AML-193 (cell line): ENCODE data around the gene HOXB5.

ENCODE experiments used
- DNase-seq, 2 experiments: peaks; one replicate each; lab custom pipeline; 2025; lab: John Stamatoyannopoulos, UW

Gene HOXB5

DNA sequence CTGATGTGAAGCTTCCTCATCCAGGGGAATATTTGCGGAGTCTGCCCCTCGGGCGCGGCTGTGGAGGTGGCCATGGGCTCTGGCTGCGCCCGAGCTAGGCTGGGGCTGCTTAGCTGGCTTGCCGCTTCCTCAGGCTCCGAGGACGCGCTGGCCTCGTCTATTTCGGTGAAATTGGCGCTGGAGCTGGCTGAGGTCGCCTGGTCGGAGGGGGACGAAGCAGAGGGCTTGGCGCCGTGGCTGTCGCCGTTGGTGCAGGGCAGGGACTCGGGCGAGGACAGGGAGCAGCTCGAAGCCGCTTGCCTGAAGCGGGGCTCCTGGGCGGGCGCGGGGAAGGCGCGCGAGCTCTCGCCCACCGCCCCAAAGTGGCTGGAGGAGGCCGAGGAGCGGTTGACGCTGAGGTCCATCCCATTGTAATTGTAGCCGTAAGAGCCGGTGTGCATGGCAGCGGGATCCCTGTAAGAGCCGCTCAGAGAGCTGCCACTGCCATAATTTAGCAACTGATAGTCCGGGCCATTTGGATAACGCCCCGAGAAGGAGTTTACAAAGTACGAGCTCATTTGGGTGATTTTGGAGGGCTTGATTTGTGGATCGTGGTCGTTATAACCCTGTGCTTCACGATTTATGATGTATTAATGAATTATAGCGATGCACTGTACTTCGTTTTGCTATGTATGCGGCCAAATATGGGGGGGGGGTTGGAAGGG lies at the start of gene HOXB5:
Gene HOXB5 (minus strand): TSS at position 654 of the 704 bp plus-strand sequence. CDS start 97 bp downstream, at position 557.
- DNase-seq = no peak

DNA sequence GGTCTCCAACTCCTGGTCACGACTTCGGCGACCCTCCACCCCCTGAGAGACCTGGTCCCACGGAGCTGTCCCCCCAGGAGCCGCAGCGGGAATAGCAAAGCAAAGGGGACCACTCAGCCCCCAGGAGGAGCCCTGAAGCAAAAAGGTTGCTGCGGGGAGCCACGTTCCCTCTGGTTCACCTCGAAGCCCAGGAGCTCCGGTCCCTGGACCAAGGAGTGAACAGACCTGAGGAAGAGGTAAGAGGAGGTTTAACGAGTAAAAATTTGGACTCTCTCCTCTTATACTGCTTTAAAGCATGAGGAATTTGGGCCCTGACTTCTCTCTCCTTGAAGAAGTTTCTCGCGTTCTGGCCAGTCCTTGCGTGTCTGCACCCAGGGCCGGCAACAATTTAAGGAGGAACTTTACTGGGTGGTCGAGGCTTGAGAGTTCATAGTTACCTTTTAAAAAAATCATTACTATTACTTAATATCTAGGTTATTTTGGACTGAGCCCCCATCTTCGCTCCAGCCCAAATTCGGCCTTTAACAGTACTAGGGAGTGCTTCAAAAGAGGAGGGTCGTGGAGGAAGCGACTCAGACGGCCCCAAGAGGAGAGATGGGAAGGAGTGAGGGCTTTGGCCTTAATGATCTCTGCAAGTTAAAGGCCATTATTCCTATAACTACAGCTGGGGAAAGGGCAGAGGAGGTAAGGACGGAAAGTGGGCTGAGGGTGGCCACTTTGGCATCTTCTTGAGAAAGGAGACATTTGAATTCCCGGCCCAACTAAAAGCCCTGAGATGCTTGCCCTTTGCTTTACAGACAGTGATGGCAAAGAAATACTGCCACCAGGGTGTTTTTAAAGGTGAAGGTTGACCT lies 49.5 kb upstream of the HOXB5 start:
- DNase-seq = no peak

DNA sequence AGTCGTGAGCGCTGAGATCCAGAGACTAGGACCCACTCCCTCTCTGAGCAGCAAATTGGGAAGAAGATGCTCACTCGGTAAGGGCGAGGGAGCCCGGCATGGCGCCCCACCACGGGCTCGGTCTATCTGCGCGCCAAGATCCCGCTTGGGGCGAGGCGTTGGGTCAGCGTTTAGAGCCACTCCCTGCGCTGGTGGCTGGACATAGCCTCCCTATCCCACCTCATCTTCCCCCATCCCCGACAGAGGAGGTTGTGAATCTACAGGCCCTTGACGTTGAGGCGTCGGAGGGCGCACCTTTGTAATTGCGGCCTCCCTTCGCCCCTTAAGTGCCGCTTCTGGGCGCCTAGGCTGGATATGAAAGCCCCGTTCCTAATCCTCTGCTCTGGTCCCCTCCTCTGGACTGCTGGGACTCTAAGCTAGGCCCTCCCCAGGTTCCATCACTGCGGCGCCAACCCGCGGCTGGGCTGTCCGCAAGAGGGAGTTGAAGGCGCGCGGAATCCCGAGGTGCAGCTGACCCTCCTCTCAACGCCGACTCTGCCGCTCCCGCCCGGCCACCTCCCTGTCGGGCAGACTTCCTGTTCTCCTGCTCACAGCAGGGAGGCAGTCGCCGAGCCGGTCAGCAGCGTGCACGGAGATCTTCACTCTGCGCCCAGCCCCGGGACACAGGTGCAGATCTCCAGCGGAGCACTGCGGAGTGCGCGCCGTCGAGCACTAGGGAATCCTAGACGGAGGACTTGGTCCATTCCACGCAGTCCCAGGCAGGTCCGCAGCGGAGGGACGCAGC lies 48.7 kb upstream of the HOXB5 start:
- no peak for DNase-seq

DNA sequence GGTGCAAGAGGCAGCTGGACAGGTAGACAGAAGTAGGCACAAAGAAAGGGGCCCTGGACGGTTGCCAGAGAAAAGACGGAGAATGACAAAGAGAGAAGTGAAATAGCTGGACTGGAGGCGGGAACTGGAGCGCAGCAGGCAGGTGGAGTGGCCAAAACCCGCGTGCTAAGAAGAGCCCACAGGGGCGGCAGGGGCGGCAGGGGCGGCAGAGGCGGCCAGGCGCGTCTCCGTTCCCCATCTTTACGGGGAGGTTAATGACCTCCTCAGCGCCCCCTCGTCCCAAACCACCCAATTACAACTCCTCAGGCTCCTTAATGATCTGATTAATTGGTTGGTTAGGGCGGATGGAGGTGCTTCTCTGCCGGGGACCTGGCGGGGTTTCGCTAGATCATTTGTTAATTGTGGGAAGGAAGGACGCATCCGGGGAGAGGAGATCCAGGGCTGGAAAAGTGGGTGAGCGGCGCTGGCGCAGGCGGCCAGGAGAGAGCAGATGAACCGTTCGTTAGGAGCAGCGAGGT lies 48.0 kb upstream of the HOXB5 start:
- DNase-seq = no peak

DNA sequence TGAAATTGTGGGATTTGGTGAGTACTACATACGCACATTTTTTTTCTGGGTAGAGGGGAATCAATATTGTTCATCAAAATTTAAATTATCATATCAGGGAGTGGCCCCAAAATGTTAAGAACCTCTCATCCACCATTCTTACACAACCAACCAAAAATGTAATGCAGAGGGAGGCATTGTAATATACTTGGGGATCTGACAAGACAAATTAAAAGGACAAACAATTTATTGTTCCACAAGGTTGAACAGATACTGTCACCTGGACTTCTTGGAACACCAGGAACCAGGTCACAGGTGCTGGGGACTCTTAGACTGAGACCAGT lies 47.2 kb upstream of the HOXB5 start:
- no peak for DNase-seq

DNA sequence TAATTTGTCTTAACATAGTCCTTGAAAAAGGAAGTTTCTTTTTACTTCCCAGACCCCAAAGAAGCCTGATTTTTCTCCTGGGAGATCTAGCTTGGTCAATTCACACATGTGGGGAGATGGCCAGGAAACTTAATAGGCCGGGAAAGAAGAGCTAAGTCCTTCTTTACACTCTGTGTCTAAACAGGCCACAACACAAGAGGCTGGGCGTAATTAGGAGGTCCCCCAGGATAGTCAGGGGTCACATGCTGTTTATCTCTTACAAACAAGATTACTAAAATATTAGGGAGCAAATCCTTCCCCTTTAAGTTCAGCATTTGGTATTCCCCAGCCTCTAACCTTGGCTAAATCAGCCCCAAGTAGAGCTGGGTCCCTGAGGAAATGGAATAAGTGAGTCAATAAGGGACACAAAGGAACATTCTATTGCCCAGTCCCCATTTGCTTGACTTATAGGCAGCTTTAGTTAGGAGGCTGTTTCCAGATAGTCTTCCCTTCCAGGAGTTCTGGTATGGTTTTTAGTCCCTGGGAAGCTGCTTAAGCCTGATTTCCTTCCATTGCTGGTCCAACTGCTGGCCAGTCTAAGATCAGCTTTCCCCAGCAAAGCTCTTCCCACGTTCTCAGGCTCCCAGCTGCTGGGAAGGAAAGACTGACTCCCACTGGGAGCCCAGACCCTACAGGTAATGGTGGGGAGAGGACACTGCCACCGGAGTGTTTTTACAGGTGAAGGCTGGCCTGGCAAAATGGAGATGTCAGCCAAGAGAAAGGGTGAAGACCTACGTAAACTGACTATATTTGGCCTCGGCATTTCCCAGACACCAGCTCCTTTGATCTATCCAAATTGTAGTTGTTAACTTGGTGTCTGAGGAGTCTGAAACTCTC lies 46.6 kb upstream of the HOXB5 start:
- no peak for DNase-seq

DNA sequence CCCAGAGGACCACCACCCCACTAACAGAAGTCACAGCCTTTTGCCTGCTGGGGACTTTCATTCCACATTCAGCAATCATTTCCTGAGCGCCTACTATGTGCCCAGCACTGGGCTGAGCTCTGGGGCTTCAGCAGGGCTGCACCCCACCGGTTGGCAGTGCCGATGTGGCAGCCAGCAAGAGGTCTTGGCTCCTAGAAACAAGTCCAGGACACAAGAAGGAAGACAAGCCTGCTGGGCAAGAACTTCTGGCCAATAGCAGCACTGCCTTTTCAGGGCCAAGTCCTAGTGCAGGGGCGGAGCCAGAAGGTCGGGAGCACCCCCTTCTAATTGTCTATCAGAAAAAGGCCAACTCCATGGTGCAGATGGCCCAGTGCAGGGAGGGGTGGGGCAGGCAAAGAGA lies 45.6 kb upstream of the HOXB5 start:
- no peak for DNase-seq

DNA sequence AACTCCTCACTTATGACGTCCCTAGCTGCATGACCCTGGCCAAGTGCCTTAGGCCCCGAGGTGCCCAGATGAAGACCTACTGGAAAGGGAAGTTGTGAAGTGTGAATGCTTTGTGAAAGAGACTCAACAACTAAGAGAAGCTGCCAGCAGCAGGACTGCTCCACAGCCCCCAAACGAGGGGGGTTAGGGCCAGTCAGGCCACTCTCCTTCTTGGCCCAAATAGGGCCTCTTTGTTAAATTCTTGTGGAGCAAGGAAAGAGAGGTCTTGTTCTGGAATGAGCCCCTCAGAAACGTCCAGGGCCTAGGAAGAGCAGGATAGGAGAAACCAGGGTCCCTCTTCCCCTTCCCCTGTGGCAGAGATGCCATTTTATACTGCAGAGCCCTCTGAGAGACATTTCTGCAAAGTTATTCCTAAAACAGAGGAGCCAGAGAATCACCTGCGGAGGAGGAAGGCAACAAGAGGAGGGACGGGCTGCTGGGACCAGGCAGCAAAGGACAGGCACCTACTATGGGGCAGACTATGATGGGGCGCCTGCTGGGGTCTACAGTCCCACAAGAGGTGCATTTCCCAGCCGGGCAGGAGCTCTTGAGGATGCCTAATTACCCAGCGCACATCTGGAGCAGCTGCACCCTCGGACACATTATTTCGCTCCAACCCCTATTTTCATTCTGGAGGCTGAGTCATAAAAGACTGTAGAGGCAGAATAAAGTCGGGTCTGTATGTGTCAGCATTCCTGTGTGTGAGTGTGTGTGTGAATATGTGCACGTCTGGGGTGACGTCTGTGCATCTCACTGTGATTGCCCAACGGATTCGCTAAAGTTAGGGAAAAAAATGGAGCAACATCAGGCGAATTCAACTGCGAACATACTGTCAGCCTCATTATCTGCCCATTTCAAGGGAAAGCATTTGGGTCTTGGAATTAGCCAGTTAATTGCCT lies 44.0 kb upstream of the HOXB5 start:
- no peak for DNase-seq

DNA sequence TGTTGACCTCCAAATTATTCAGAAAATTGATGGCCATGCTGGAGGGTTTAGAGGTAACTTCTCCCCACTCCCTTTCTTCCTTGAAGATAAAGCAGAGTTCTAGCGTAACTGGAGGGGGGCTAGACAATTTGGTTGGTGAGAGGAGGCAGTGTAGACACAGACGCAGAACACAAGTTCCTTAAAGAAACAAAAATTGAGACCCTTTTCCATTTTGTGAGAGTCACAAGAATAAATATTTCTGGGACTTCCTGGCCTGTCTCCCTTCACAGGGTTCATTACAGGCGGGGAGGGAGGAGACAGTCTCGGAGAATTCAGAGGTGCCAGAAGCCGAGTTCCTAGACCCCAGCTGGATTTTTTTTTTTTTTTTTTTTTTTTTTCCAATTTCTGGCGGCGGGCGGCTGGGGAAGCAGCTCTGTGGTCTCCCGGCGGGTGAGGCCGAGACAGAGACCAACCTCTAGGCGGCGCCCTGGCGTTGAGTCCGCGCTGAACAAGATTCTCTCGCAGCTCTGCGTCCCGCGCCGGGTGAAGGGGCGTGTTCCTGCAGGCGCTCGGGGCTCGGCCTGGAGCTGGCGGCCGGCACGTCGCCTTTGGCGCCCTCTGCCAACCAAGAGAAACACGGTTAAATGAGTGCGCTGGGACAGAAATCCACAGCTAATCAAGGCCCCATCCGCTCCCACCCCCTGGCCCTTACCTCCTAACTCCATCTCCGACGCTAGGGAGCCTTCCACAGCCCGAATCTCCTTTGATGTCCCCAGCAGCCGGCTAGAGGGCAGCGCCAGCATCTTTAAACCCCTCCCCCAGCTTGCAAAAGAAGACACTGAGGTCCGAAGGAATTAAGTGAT lies 42.8 kb upstream of the HOXB5 start:
- DNase-seq = peak; percentile 86 to 91

DNA sequence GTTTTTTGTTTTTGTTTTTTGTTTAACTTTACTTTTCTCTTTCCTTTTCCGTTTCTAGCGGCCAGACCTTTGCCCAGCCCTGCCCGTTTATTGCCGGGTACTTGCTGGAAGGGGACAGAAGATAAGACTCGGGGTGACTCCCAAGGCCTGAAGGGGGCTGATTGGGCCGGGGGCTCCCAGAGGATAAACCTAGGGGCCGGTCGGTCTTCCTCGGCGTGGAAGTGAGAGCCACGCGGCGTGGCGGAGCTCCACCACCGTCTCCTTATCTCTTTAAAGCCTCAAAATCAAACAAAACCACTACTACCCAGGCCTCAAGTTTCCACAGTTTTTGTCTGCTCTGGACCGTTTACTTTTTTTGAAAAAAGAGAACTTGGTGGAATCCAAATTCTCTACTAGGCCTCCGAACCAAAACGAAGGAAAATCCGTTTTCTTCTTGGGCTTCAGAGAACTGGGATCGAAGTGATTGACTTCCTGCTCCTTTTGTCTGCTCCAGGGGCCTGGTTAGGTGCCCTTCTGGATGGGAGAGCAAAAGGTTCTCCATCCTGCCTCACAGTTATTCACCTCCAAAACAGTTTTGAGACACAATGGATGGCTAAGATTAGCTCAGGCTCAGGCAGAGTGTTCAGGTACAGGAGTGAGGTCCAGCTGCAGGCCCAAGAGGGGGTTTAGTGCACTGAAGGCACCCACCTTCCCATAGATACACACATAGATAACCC lies 41.1 kb upstream of the HOXB5 start:
- DNase-seq = no peak

DNA sequence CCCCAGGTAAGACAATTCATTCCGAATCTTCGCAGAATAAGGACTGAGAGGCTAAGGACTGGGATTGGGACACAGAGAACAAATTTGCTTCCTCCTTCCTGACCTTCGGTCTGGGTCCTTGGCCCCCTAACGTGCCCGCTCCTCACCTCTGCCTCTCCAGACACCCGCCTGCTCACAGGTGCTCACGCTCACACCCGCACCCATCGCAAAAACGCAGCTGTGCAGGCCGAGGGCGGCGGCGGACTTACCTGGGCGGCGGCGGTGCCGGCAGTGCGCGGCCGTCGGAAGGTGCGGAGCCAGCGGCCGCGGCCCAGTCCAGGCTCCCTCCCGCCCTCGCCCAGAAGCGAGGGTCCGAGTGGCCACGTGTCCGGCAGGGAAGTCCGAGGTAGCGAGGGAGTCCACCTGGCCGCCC lies 39.7 kb upstream of the HOXB5 start:
- DNase-seq = no peak

DNA sequence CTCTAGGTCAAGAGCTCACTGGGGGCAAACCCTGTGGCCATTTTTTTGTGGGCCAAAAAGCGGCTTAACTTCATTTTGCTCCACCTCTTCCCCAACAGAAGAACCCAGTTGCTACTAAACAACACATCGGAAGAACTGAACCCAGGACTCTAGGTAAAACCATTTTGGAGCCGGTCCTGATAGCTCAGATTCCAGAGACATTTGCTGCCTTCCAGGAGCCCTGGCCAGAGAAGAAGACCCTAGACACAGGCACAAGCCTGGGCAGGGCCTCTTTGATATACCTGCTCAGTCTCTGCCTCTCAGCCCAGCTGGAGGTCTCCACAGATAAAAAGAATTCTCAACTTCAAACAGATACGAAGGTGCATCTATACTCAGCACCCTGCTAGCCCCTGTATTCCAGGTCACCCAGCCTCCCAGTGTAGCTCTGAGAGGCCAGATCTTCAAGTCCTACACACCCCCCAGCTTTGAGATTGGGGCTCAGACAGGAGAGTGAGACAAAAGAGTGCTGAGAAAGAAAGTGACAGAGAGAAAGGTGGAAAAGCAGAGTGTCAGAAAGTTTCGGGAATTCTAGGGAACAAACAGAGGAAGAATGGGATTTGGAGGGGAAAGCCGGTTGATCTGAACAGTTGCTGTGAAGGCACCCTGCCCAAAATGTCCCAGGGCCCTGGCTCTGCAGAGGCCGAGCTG lies 39.1 kb upstream of the HOXB5 start:
- DNase-seq = no peak

DNA sequence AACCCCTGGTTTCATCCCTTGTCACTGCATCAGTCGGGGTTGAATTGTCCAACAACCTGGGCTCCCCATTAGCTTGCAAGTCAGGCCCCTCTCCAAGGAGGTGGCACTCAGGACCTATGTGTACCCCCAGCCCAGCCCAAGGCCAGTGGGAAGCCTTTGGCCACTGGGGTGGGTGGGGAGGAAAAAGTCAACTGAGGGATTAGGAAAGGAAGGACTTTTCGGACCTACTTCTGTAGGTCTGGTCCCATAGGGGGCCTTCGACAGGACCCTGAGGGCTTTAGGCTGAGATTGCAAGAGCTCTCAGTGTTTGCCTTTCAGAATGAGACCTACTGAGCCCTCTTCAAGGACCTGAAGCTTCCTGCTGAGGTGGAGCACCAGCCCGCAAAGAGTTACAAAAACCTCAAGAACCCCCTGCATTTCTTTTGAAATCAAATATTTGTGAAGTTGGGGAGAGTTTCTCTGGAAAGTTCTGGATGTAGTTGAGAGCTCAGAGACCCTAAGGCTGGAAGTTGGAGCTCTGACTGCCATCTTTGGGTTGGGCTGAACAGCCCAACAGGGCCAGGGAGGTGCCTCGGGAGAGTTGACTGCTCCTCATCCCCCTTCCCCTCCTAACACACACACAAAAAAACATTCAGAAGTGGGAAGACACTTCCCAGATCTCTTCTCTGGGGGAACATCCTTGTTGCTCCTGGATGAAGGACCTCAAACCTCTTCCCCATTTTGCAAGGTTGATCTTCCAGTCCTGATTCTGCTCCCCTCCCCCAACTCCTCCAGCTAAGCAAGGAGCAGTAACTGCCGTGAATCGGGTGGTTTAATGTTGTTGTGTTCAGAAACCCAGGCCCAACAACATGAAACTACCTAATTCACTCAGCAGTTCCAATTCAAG lies 38.4 kb upstream of the HOXB5 start:
- no peak for DNase-seq

DNA sequence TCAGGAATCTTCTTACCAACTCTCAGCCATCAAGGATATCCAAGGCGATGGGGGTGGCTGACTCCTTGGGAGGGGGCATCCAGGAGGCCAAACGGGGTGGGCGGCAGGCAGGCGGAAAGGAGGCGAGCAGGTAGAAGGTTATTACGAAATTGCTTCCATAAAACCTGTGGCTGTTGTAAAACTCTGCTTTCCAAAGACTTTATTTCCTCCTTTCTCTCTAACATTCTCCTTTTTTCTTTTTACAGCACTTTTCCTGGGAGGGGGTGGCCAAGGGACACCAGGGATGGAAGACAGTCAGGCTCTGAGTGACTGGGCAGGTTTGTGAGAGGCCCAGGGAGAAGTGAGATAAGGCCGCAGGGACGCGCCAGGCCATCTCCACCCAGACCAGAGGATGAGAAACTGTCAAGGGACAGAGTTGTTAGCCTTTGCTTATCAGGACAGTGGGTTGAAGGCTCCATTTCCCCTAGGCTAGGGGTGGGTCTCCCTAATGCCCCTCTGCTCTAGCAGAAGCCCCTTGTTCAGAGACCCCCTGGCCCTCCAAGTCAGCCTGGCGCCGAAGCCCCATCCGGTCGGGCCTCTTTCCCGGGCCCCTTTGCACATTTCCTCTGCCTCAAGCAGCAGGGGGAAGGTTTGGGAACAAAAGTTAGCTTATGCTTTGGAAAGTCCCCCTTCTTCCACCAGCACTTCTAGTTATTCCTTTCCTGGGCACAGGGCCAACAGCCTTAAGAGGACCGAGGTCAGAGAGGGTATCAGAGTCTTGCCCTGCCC lies 37.5 kb upstream of the HOXB5 start:
- DNase-seq = no peak

DNA sequence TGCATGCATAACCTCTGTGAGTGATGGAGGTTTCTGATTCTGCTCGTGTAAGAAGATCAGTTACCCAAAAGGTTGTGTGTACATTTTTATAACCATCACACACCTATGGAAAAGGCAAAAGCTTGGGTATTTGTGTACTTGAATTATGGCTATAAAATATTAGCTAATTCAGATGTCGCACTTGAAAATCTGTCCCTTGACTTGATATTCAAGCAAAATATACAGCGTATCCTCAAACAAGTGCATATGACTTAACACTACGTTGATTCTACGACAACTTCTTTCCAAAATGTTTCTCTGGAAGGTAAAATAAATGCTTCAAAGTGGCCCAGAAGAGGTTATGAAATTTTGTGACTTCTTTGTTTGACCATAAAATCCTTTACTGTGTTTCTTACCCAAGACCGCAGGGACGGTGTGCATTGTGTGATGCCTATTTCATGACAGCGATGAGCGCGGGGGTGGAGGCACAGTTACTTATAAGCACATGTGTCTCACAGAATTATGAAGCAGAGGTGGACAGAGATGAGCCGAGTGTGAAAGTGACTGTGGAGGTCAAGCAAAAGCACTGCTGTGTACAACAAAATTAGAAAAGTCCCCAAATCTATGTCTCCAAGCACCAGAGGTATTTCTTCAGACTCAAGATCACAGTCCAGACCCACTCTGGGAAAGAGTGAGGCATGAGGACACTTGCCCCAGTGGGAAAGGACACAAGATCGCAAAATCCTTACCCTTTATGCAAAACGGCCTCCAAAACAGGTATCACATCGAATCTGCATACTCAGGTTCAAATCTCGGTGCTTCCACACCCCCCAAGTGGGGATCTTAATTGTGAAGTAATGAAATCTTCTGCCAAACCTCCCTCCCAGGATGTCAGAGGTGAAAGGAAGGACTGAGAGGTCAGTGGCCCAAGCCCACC lies 36.7 kb upstream of the HOXB5 start:
- DNase-seq = no peak
